NCI-H2107 treated with DMSO at 0.1 percent for 48 hours (cell line): ENCODE results near the gene AMFR.

Experiments used
- DNase-seq: peaks from one replicate; lab custom pipeline; 2025; ENCODE audit not compliant: unreplicated experiment; lab: John Stamatoyannopoulos, UW

AMFR gene

GRCh38 chr16:56425439-56425832 is at the start of gene AMFR:
TSS of gene AMFR (minus strand) at chr16:56425545. CDS start at chr16:56425327, 218 bp downstream.
- DNase-seq, result no peak

- DNase-seq, result no peak
Observed at GRCh38 chr16:56470666-56471065, 45.3 kb upstream of the AMFR start.

DNA sequence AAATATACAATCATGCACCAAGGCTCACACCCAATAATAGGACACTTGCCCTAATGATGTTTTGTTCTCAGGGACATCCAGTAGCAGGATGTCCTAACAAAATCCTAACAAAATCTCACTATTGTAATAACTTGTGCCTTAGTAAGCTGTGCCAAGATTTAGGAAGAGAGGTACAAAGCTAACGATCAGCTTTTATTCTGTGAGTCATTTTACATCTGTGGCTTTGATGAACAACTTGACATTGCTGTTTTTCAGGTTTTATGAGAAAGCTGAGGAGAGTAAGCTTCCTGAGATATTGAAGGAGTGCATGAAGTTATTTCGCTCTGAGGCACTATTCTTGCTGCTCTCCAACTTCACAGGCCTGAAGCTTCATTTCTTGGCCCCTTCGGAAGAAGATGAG is 44.9 kb upstream of the AMFR start:
- no peak for DNase-seq

- DNase-seq, result no peak
Observed at GRCh38 chr16:56469748-56470147, 44.4 kb upstream of the AMFR start.

DNA sequence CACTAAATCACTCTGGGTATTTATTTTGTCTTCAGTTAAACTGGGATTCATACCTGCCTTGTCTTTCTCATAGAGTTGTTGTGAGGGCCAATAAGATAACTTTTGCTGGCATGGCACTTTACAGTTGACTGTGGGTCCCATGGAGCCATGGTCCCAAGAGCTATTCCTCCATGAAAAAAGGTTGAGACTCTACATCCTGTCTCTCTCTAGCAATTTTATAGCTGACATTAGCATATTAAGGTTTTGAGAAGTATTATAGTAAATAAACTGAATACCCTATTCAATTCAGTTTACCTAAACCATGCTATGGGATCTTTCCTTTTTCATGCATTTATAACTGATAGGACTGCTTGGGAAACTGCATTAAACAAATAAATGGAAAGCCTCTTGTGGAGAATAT is 43.5 kb upstream of the AMFR start:
- no peak for DNase-seq

- no peak for DNase-seq
Observed at GRCh38 chr16:56466344-56466743, 41.0 kb upstream of the AMFR start.

- DNase-seq, result no peak
Observed at GRCh38 chr16:56463153-56463552, 37.8 kb upstream of the AMFR start.

DNA sequence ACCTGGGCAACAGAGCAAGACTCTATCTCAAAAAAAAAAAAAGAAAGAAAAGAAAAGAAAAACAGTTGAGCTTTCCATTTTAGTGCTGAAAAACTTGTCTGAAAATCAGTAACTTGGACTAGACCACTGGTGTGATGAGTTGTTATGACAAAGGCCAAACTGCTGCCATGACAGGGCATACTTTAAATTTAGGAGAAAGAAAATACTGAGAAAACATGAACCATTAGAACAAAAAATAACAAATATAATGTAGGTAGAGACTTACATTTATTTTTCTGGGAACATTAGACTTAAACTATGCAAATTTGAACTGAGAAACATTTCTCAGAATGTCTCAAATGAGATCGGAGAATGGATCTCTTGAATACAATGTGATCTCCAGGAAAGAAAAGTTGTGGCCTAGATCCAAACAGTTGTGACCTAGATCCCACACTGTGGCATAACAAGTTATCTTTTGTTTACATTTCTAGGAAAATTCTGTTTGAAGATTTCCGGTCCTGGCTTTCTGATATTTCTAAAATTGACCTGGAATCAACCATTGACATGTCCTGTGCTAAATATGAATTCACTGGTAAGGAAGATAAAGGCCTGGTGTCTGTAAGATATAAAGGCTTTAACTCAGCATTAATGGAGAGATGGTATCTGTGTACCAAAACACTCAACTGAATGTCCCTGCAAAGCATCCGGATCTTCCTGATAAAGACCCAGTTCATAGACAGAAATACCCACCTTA is 36.9 kb upstream of the AMFR start:
- no peak for DNase-seq

- DNase-seq, result no peak
Observed at GRCh38 chr16:56460101-56460500, 34.8 kb upstream of the AMFR start.

DNA sequence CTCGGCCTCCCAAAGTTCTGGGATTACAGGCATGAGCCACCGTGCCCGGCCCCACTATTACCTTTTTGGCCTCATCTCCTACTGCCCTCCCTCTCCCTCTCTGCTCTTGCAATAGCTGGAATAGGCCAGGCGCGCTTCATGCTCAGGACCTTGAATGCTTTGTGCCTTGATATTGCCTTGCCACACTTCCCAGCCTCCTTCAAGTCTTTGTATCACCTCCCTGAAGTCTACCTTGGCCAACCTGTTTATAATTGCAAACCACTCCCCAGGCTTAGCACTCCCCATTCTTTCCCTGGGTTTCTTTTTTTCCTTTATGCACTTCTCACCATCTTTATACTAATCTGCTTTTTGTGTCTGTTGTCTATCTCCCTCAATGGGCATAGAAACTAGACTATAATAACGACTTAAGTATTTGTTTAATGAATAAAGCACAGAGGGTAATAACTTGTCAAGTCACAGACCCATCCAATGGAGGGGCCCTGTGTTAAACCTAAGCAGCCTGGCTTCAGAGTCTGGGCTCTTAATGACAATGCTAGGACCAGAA is 32.7 kb upstream of the AMFR start:
- no peak for DNase-seq

GRCh38 chr16:56451753-56452689 is 26.7 kb upstream of the AMFR start:
- DNase-seq, result peak; percentile 39

DNA sequence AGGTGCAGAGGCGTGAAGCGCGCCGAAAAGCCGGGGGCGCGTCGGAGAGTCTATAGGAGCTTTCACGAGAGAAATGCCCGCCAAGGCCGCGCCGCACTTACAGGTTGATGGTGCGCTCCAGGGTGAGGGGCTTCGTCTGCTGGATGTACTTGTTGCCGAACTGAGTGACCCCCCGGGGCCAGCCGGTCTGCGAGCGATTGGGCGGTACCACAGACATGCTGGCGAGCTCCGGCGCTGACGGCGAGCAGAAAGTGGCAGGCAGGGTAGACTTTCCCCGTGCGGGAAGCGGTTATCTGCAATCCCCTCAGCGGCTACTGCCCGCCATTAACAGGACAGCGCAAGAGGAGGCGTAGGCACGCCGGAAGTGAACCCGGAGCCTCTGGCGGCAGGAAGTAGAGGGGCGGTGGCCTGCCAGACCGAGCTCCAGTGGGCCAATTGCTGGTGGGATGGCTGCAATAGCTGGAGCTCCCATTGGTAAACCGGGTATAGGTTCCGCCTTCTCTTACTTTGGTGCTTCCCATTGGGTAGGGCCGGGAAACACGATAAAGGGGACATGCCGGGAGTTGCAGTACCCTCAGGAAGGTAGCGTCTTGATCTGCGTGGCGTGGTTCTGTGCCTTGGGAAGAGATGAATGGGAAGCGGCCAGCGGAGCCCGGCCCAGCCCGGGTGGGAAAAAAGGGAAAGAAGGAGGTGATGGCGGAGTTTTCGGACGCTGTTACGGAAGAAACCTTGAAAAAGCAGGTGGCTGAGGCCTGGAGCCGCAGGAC is 25.8 kb upstream of the AMFR start, which contains the start of the genes NUDT21 and OGFOD1:
TSS of gene NUDT21 (minus strand) at position 347 of the 767 bp plus-strand sequence. CDS start at position 217, 130 bp downstream.
TSS of gene OGFOD1 (plus strand) at position 569 of the 767 bp plus-strand sequence. CDS start at position 628, 59 bp downstream.
- peak; percentile 98 for DNase-seq

DNA sequence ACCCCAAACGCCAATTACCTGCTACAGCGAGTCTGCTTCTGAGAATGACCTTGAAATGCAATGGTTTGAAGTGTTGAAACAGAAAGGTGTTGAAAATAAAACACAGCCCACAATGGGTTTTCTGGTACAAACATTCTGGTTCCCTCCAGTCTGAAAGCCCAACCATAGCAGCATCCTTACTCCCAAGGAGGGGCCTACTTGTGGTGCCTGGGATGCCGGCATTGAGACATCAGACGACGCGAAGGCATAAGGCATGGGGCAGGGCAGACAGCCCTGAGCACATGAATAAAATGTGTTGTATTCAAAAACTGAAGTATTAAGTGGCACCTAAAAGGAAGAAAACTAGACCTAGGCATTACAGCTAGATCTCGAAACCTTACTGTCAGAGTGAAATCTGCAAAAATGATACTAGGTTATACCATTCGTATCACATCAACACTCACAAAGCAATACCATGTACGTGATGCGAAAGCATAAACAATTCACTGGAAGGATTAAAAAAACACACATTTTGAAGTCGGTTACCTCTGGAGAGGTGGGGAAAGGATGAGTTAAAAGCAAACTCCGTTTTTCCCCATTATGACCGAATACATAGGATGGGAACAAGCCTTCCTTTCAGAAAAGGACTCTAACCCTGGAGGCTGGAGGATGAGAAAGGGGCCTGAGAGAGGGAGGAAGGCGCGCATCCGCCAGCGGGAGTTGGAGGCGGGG is 25.1 kb upstream of the AMFR start:
- no peak for DNase-seq

- DNase-seq, result no peak
Observed at GRCh38 chr16:56448005-56448404, 22.7 kb upstream of the AMFR start.

GRCh38 chr16:56447286-56447685 is 21.9 kb upstream of the AMFR start:
- no peak for DNase-seq

GRCh38 chr16:56438038-56438437 is 12.7 kb upstream of the AMFR start:
- DNase-seq, result no peak

GRCh38 chr16:56436258-56436657 is 10.9 kb upstream of the AMFR start:
- DNase-seq, result no peak

DNA sequence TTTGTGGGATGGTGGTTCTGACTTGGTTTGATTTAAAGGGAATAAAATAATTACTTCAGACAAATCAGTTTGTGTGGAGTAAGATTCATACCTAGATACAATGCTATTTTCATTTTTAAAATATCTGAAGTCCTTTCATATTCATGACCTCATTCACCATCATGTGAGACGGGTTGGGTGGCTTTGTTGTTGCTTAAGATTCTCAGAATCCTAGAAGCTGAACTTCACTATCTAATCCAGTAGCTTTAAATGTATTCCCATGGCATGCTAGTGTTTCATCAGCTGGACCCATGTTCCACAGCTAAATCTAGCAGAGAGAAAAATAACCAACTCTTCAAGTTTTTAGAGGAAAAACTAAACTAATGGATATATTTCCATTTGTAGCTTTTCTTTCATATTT is 2.7 kb upstream of the AMFR start:
- no peak for DNase-seq

- no peak for DNase-seq
Observed at GRCh38 chr16:56426585-56426984, 1.2 kb upstream of the AMFR start.

DNA sequence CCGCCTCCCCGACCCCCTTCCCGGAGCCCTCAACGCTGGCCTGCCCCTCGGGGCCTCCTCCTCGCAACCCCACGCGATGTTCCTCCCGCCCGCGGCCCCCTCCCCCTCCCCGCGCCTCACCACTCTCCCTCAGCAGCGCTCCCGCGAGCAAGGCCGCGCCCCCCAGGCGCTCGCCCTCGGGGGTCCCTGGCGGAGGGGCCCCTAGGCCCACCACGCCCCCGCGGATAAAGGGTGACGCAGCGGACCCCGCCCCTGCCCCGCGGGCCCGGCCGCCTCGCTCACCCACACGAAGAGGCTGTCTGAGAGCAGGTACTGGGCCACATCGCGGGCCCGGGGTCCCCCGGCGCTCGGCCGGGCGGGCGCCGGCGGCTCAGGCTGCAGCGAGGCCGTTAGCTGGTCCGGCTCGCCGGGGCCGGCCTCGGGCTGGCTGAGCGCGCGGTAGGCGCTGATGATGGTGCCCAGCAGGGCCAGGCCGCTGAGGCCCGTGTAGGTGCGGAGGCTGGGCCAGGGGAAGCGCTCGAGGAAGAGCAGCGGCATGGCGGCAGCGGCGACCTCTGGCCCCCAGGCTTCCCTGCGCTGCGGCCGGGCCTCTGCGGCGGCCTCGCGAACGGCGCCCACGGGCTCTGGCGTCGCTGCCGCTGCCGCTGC is 430 bp downstream of the AMFR start:
- no peak for DNase-seq
